Mesendoderm (in vitro differentiated cells): Measurements from ENCODE around the gene COA3.

ENCODE experiments used
- DNase-seq: peaks from one replicate; pipeline ENCODE4 v3.0.0; 2013
- H2AK5ac ChIP-seq: 2 replicates; pipeline ENCODE4 v1.6.1; 2013; ENCODE audit warnings: low read length, inconsistent platforms
- H2BK120ac ChIP-seq: 2 replicates; pipeline ENCODE4 v1.6.1; 2013; ENCODE audit warnings: low read depth, mild to moderate bottlenecking, low read length, moderate library complexity, mixed read lengths
- H2BK15ac ChIP-seq: replicated peaks from 2 replicates; pipeline ENCODE4 v1.6.1; 2013; ENCODE audit warnings: low read depth, mild to moderate bottlenecking, moderate library complexity
- H2BK5ac ChIP-seq: 2 replicates; pipeline ENCODE4 v1.6.1; 2013; ENCODE audit warnings: low read length, inconsistent platforms
- H3K18ac ChIP-seq: 2 replicates; pipeline ENCODE4 v1.6.1; 2013; ENCODE audit warnings: mild to moderate bottlenecking, low read length, mixed read lengths
- H3K23ac ChIP-seq: one replicate; pipeline ENCODE4 v1.6.1; 2013; ENCODE audit warnings: low read length
- H3K27ac ChIP-seq: 2 replicates; pipeline ENCODE4 v1.5.1; 2013; ENCODE audit warnings: low read depth, mild to moderate bottlenecking, inconsistent platforms, low read length, moderate library complexity
- H3K27me3 ChIP-seq: 2 replicates; pipeline ENCODE4 v1.6.1; 2013; ENCODE audit warnings: low read length, control low read depth, mild to moderate bottlenecking, inconsistent platforms; ENCODE audit not compliant: insufficient read depth, poor library complexity
- H3K36me3 ChIP-seq: 2 replicates; pipeline ENCODE4 v1.6.1; 2013; ENCODE audit warnings: low read length, inconsistent platforms; ENCODE audit not compliant: control insufficient read depth, insufficient read depth
- H3K4ac ChIP-seq: one replicate; pipeline ENCODE4 v1.6.1; 2013; ENCODE audit warnings: low read depth, mild to moderate bottlenecking, low read length, moderate library complexity
- H3K4me1 ChIP-seq: 2 replicates; pipeline ENCODE4 v1.6.1; 2013; ENCODE audit warnings: low read depth, low read length, inconsistent platforms; ENCODE audit not compliant: control insufficient read depth
- H3K4me2 ChIP-seq: 2 replicates; pipeline ENCODE4 v1.6.1; 2013; ENCODE audit warnings: low read length
- H3K4me3 ChIP-seq: 2 replicates; pipeline ENCODE4 v1.5.1; 2013; ENCODE audit warnings: mild to moderate bottlenecking, low read length
- H3K56ac ChIP-seq: one replicate; pipeline ENCODE4 v1.6.1; 2013; ENCODE audit warnings: low read length
- H3K79me1 ChIP-seq: 2 replicates; pipeline ENCODE4 v1.6.1; 2013; ENCODE audit warnings: low read length, inconsistent platforms
- H3K79me2 ChIP-seq: 2 replicates; pipeline ENCODE4 v1.6.1; 2013; ENCODE audit warnings: mild to moderate bottlenecking, low read length; ENCODE audit not compliant: control insufficient read depth, insufficient read depth
- H3K9ac ChIP-seq: 2 replicates; pipeline ENCODE4 v1.6.1; 2013; ENCODE audit warnings: low read length, inconsistent platforms
- H4K5ac ChIP-seq: one replicate; pipeline ENCODE4 v1.6.1; 2013; ENCODE audit warnings: low read length
- H4K8ac ChIP-seq: one replicate; pipeline ENCODE4 v1.6.1; 2013; ENCODE audit warnings: low read depth, mild to moderate bottlenecking, control low read depth, low read length, moderate library complexity
- WGBS: extraction: QIAGEN DNeasy Blood & Tissue Kit; methylation state at CpG from one replicate; pipeline ENCODE4 v1.1.7; 2013; ENCODE audit warnings: low lambda C conversion rate, missing lambda C conversion rate; ENCODE audit not compliant: insufficient coverage; ENCODE audit errors: extremely low coverage; 5-methylcytosine and 5-hydroxymethylcytosine counted together

Gene COA3

DNA sequence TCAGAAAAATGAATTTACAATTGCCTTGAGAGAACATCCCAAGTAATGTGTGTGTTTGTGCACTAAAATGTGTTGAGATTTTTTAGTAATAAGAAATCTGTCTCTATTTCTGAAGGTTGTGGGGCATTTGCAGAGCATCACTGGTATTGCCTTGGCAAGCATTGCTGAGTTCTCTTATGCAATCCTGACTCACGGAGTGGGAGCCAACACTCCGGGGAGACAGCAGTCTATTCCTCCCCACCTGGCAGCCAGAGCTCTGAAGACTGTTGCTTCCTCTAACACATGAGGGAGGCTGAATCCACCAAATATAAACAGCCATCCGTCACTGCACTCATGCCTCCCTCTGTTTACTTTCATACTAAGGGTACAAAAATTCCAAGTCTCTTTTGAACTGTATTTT is 10.7 kb upstream of the COA3 start:
- Histone ChIP-seq H3K23ac (no peak overlapping the region), H3K4ac (no peak overlapping the region), H2BK5ac (no peak overlapping the region), H2BK120ac (no peak overlapping the region), H3K79me2 (no peaks in the 10 kb centered on the region), H4K8ac (no peak overlapping the region), H3K4me2 (no peak overlapping the region), H4K5ac (no peak overlapping the region), H3K27me3 (no peaks in the 10 kb centered on the region), H2AK5ac (no peak overlapping the region), H3K56ac (no peak overlapping the region), H3K36me3 (peaks cover 4% of the 10 kb centered on the region), H3K18ac (no peak overlapping the region), H3K9ac (no peak overlapping the region), H3K27ac (no peak overlapping the region), H3K4me3 (no peak overlapping the region), H3K79me1 (no peaks in the 10 kb centered on the region), H2BK15ac (no peak overlapping the region), H3K4me1 (no peaks in the 10 kb centered on the region)
- DNase-seq: no peak
- no CpG with 5 or more reads among the region's 3 CpGs for WGBS

GRCh38 chr17:42806249-42806648 is 7.7 kb upstream of the COA3 start:
- no peak overlapping the region for H3K56ac ChIP-seq
- no peak overlapping the region for H4K5ac ChIP-seq
- H3K4me3 ChIP-seq: no peak overlapping the region
- no peak overlapping the region for H4K8ac ChIP-seq
- DNase-seq: no peak
- no peak overlapping the region for H2BK5ac ChIP-seq
- H3K4me2 ChIP-seq: no peak overlapping the region
- H3K27me3 ChIP-seq: no peaks in the 10 kb centered on the region
- H3K23ac ChIP-seq: no peak overlapping the region
- H3K18ac ChIP-seq: no peak overlapping the region
- no peak overlapping the region for H2AK5ac ChIP-seq
- H3K4ac ChIP-seq: no peak overlapping the region
- no peaks in the 10 kb centered on the region for H3K79me2 ChIP-seq
- no peaks in the 10 kb centered on the region for H3K36me3 ChIP-seq
- no peaks in the 10 kb centered on the region for H3K4me1 ChIP-seq
- no peaks in the 10 kb centered on the region for H3K79me1 ChIP-seq
- no peak overlapping the region for H3K27ac ChIP-seq
- H2BK120ac ChIP-seq: no peak overlapping the region
- whole genome bisulfite sequencing: no CpG with 5 or more reads among the region's 1 CpG
- H2BK15ac ChIP-seq: no peak overlapping the region
- no peak overlapping the region for H3K9ac ChIP-seq

GRCh38 chr17:42804918-42805367 is 6.4 kb upstream of the COA3 start:
- Histone ChIP-seq H4K8ac (no peak overlapping the region), H2BK120ac (no peak overlapping the region), H2BK5ac (no peak overlapping the region), H2BK15ac (no peak overlapping the region), H3K18ac (no peak overlapping the region), H3K27ac (no peak overlapping the region), H3K4me3 (no peak overlapping the region), H3K4me1 (no peaks in the 10 kb centered on the region), H3K4ac (no peak overlapping the region), H3K27me3 (no peaks in the 10 kb centered on the region), H3K23ac (no peak overlapping the region), H3K9ac (no peak overlapping the region), H3K79me1 (no peaks in the 10 kb centered on the region), H2AK5ac (no peak overlapping the region), H4K5ac (no peak overlapping the region), H3K79me2 (no peaks in the 10 kb centered on the region), H3K56ac (no peak overlapping the region), H3K36me3 (no peaks in the 10 kb centered on the region), H3K4me2 (no peak overlapping the region)
- DNase-seq: no peak
- no CpG with 5 or more reads among the region's 1 CpG for WGBS

DNA sequence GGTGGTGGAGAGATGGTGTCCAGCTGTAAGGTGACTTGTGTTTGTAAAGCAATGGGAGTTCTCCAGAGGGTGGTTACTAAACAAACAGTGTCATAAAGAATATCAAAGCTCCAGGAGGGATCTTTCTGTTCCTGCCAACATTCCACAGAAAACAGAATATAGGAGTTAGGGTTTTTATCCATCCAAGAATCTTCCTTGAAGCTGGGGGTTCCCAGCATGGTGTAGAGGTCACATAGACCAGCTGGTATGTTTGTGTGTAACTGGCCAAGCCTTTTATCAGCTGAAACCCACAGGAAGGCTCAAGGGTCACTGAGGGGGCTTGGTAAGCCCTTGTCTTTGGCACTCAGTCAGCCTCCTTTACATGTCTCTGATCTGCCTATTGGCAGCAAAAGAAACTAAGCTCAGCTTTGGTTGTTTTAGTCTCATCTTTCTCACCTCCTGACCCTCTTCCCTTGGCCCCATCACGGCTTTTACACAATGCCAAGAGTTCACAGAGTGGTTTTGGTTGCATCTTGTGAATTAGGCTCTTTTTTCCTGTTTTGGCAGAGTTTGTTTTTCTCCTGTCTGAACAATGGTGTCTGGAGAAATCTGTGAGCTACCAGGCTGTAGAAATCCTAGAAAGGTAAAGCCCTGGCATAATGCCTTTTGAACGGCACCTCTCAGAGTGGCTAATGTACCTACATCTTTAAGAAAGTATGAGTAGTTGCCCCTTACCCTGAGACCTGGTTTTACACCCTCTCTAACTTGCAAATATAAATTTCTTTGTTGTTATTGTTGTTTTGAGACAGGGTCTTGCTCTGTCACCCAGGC is 4.8 kb upstream of the COA3 start:
- Histone ChIP-seq H3K79me1 (no peaks in the 10 kb centered on the region), H3K56ac (no peak overlapping the region), H3K27ac (no peak overlapping the region), H3K18ac (no peak overlapping the region), H4K8ac (no peak overlapping the region), H3K4me3 (no peak overlapping the region), H3K27me3 (no peaks in the 10 kb centered on the region), H2BK15ac (no peak overlapping the region), H3K4me1 (no peaks in the 10 kb centered on the region), H2BK5ac (no peak overlapping the region), H2BK120ac (no peak overlapping the region), H3K79me2 (no peaks in the 10 kb centered on the region), H3K36me3 (no peaks in the 10 kb centered on the region), H3K9ac (no peak overlapping the region), H4K5ac (no peak overlapping the region), H3K4me2 (no peak overlapping the region), H3K4ac (no peak overlapping the region), H3K23ac (no peak overlapping the region), H2AK5ac (no peak overlapping the region)
- no CpG with 5 or more reads among the region's 2 CpGs for WGBS
- no peak for DNase-seq

- DNase-seq: no peak
- Histone ChIP-seq H3K4me2 (peak overlapping the region; percentile 67), H3K4ac (no peak overlapping the region), H2BK5ac (no peak overlapping the region), H4K8ac (no peak overlapping the region), H2BK120ac (no peak overlapping the region), H3K56ac (peak overlapping the region; percentile 97), H3K27ac (no peak overlapping the region), H3K18ac (no peak overlapping the region), H3K36me3 (no peaks in the 10 kb centered on the region), H3K79me1 (peaks cover 7% of the 10 kb centered on the region), H3K4me1 (peaks cover 6% of the 10 kb centered on the region), H3K79me2 (no peaks in the 10 kb centered on the region), H3K27me3 (no peaks in the 10 kb centered on the region), H2AK5ac (no peak overlapping the region), H2BK15ac (no peak overlapping the region), H3K4me3 (peak overlapping the region; percentile 73), H3K9ac (peak overlapping the region; percentile 94), H4K5ac (no peak overlapping the region), H3K23ac (no peak overlapping the region)
- WGBS: no CpG with 5 or more reads among the region's 10 CpGs
These were observed 507 bp downstream of the COA3 start for GRCh38 chr17:42798011-42798382.
